HCT116 (cell line): Measurements from ENCODE around the gene TOM1. TPM values are rescaled to one million over a fixed set of nuclear protein-coding genes. Genes with fewer than 3 reads are reported as not detected.

ENCODE experiments used
- ATAC-seq: fragments of 200-7000 bp; cut with Tn5 transposase; 2 replicates; pipeline ENCODE4 v1.9.1; 2020; ENCODE audit warnings: mild to moderate bottlenecking, moderate library complexity
- BruUV-seq: library from RNA; stranded (reverse); fragments of 400-500 nt; replicated peaks from 2 replicates; lab custom pipeline; 2021; lab: Mats Ljungman, UMichigan
- CTCF ChIA-PET: fragments of 300-600 bp; sonication (Branson Sonifier 250); formaldehyde crosslinking; loops from one replicate; lab custom pipeline; 2021; ENCODE audit warnings: antibody characterized with exemption; lab: Charles Lee
- POLR2A ChIA-PET: fragments of 300-600, 350-600 bp; sonication (Branson Sonifier 250); formaldehyde crosslinking; loops from one replicate; lab custom pipeline; 2021; ENCODE audit warnings: antibody characterized with exemption; lab: Charles Lee
- RAD21 ChIA-PET, 2 experiments: fragments of 300-600 bp; sonication (Branson Sonifier 250); formaldehyde crosslinking; loops; one replicate each; lab custom pipeline; 2023; ENCODE audit warnings: low total read pairs in 2 of 2; ENCODE audit not compliant: uncharacterized antibody in 2 of 2, unreplicated experiment in 2 of 2, low non-redundant PET in 1 of 2; lab: Charles Lee
- DNase-seq: peaks from one replicate; pipeline ENCODE4 v3.0.0-alpha.2; 2010; ENCODE audit warnings: low read depth, low spot score
- H2AFZ ChIP-seq: fragments of 200-600 bp; shearing (Covaris generic), sonication (generic); 2 replicates; pipeline ENCODE4 v1.6.1; 2017; ENCODE audit warnings: low read depth, mixed run types, mixed read lengths, antibody characterized with exemption, low read length; ENCODE audit not compliant: poor library complexity, severe bottlenecking
- H3K27ac ChIP-seq: 2 replicates; pipeline ENCODE4 v1.5.1; 2012; ENCODE audit warnings: low read depth, low read length
- H3K27me3 ChIP-seq: fragments of 200-600 bp; sonication (generic); 2 replicates; pipeline ENCODE4 v1.6.1; 2016; ENCODE audit warnings: mixed run types, low read length, mixed read lengths; ENCODE audit not compliant: insufficient read depth
- H3K36me3 ChIP-seq, 2 experiments: fragments of 200-500 bp in 1 of 2; fragments of 200-600 bp in 1 of 2; sonication (Bioruptor generic) in 1 of 2; sonication (generic) in 1 of 2; 2 replicates each; pipeline versions ENCODE4 v1.5.1 to v1.6.1; 2014 to 2016; ENCODE audit warnings: low read length in 2 of 2, inconsistent platforms in 1 of 2, mixed read lengths in 1 of 2, mixed run types in 1 of 2; ENCODE audit not compliant: insufficient read depth in 2 of 2, control insufficient read depth in 1 of 2
- H3K4me1 ChIP-seq, 2 experiments: fragments of 200-600 bp in 1 of 2; sonication (generic) in 1 of 2; 2 replicates each; pipeline versions ENCODE4 v1.5.1 to v1.6.1; 2012 to 2017; ENCODE audit warnings: low read length in 2 of 2, inconsistent platforms in 1 of 2, mild to moderate bottlenecking in 1 of 2, mixed read lengths in 1 of 2, mixed run types in 1 of 2, moderate library complexity in 1 of 2; ENCODE audit not compliant: insufficient read depth in 2 of 2, control insufficient read depth in 1 of 2
- H3K4me2 ChIP-seq: fragments of 200-600 bp; sonication (generic); 2 replicates; pipeline ENCODE4 v1.6.1; 2017; ENCODE audit warnings: mixed run types, low read length, mixed read lengths
- H3K4me3 ChIP-seq, 2 experiments: fragments of 200-600 bp in 1 of 2; sonication (generic) in 1 of 2; replicated peaks in 1 of 2; 2 replicates each; pipeline ENCODE4 v1.5.1; 2011 to 2016; ENCODE audit warnings: low read length in 2 of 2, control low read depth in 1 of 2, low read depth in 1 of 2, mild to moderate bottlenecking in 1 of 2, mixed read lengths in 1 of 2, mixed run types in 1 of 2
- H3K79me2 ChIP-seq: fragments of 200-600 bp; sonication (generic); 2 replicates; pipeline ENCODE4 v1.6.1; 2017; ENCODE audit warnings: mild to moderate bottlenecking, mixed run types, low read length, moderate library complexity, mixed read lengths; ENCODE audit not compliant: insufficient read depth
- H3K9ac ChIP-seq: fragments of 200-600 bp; sonication (generic); 2 replicates; pipeline ENCODE4 v1.6.1; 2016; ENCODE audit warnings: low read length, mixed read lengths
- H3K9me2 ChIP-seq: fragments of 200-600 bp; sonication (generic), shearing (Covaris generic); 2 replicates; pipeline ENCODE4 v1.6.1; 2017; ENCODE audit warnings: mixed run types, mild to moderate bottlenecking, moderate library complexity; ENCODE audit not compliant: insufficient read depth
- H3K9me3 ChIP-seq, 2 experiments: fragments of 200-500 bp in 1 of 2; fragments of 200-600 bp in 1 of 2; sonication (Bioruptor generic) in 1 of 2; sonication (generic) in 1 of 2; 2 replicates each; pipeline ENCODE4 v1.6.1; 2014 to 2017; ENCODE audit warnings: low read length in 2 of 2, mixed read lengths in 2 of 2, inconsistent platforms in 1 of 2, low read depth in 1 of 2, mild to moderate bottlenecking in 1 of 2, mixed run types in 1 of 2, moderate library complexity in 1 of 2; ENCODE audit not compliant: control insufficient read depth in 1 of 2, insufficient read depth in 1 of 2
- H4K20me1 ChIP-seq: fragments of 200-600 bp; sonication (generic), shearing (Covaris generic); 2 replicates; pipeline ENCODE4 v1.6.1; 2017; ENCODE audit warnings: mixed run types, mild to moderate bottlenecking, moderate library complexity; ENCODE audit not compliant: insufficient read depth
- CBX3 ChIP-seq: IDR thresholded peaks from 2 replicates; pipeline ENCODE4 v1.6.1; 2012; ENCODE audit warnings: low read depth
- EGR1 ChIP-seq: IDR thresholded peaks from 2 replicates; pipeline ENCODE4 v1.6.1; 2012; ENCODE audit warnings: low read depth
- RAD21 ChIP-seq: IDR thresholded peaks from 2 replicates; pipeline ENCODE4 v1.6.1; 2012; ENCODE audit warnings: low read depth, mild to moderate bottlenecking
- SIN3A ChIP-seq: IDR thresholded peaks from 2 replicates; pipeline ENCODE4 v1.6.1; 2012; ENCODE audit warnings: low read depth
- intact Hi-C: fragments of 100-400 bp; cut with micrococcal nuclease; formaldehyde crosslinking; loops from 2 replicates; pipeline ENCODE4 v1.10.0; 2022
- total RNA-seq: library from RNA; stranded (reverse); gene quantifications from one replicate; pipeline ENCODE4 v1.2.1, GENCODE V29; 2021; ENCODE audit not compliant: unreplicated experiment
- TF ChIP-seq, protein P1 (sequence below): IDR thresholded peaks from 2 replicates; pipeline ENCODE4 v1.6.1; 2012; ENCODE audit warnings: low read depth
- TF ChIP-seq, protein P2 (sequence below): IDR thresholded peaks from 2 replicates; pipeline ENCODE4 v1.6.1; 2012

The TOM1 gene
- total RNA-seq, 1 experiment from 2014 or later = 18.0 TPM

DNA sequence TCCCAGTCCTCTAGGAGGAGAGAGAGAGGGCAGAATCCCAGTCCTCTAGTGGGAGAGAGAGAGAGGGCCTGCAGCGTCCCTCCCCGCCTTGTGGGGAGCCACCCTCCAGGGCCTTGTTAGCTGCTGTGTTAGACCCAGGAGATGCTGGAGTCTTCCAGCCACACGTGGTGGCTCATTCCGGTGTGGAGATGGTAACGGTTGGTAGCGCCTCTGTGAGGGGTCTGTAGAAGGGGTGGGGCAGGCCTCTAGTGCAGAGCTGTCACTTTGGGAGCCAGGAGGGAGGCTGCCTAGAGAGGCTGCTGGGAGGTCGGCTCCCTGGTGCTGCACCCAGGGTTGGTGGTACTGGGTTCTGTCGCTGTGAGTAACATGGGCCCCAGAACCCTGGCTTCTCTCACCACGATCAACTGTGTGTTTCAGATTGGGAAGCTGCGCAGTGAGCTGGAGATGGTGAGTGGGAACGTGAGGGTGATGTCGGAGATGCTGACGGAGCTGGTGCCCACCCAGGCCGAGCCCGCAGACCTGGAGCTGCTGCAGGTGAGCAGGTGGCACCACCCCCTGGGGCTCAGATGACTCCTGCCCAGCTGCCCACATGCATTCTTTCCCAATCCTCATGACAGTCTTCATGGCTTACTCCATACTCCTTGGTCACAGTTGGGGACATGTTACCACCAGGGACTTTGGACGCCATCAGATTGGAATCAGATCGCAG, 27.3 kb downstream of the TOM1 start:
- no peak for ATAC-seq
- H3K9me2 ChIP-seq = no peaks in the 10 kb centered on the region
- DNase-seq = no peak
- H3K4me3 ChIP-seq = no peak overlapping the region
- no peaks in the 10 kb centered on the region for H3K9me3 ChIP-seq
- no peaks in the 10 kb centered on the region for H3K27me3 ChIP-seq
- RAD21 ChIA-PET = no interaction called here
- H3K9ac ChIP-seq = no peak overlapping the region
- H3K4me1 ChIP-seq = no peaks in the 10 kb centered on the region
- H2AFZ ChIP-seq = no peak overlapping the region
- H3K27ac ChIP-seq = no peak overlapping the region
- CTCF ChIA-PET = no interaction called here
- TF ChIP-seq SIN3A (no peak), CBX3 (no peak), RAD21 (no peak), EGR1 (no peak)
- TF ChIP-seq, protein P1, sequence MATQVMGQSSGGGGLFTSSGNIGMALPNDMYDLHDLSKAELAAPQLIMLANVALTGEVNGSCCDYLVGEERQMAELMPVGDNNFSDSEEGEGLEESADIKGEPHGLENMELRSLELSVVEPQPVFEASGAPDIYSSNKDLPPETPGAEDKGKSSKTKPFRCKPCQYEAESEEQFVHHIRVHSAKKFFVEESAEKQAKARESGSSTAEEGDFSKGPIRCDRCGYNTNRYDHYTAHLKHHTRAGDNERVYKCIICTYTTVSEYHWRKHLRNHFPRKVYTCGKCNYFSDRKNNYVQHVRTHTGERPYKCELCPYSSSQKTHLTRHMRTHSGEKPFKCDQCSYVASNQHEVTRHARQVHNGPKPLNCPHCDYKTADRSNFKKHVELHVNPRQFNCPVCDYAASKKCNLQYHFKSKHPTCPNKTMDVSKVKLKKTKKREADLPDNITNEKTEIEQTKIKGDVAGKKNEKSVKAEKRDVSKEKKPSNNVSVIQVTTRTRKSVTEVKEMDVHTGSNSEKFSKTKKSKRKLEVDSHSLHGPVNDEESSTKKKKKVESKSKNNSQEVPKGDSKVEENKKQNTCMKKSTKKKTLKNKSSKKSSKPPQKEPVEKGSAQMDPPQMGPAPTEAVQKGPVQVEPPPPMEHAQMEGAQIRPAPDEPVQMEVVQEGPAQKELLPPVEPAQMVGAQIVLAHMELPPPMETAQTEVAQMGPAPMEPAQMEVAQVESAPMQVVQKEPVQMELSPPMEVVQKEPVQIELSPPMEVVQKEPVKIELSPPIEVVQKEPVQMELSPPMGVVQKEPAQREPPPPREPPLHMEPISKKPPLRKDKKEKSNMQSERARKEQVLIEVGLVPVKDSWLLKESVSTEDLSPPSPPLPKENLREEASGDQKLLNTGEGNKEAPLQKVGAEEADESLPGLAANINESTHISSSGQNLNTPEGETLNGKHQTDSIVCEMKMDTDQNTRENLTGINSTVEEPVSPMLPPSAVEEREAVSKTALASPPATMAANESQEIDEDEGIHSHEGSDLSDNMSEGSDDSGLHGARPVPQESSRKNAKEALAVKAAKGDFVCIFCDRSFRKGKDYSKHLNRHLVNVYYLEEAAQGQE = no peak
- TF ChIP-seq, protein P2, sequence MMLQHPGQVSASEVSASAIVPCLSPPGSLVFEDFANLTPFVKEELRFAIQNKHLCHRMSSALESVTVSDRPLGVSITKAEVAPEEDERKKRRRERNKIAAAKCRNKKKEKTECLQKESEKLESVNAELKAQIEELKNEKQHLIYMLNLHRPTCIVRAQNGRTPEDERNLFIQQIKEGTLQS = no peak
- H3K79me2 ChIP-seq = no peaks in the 10 kb centered on the region
- intact Hi-C loops = no loop called here
- no peaks in the 10 kb centered on the region for H4K20me1 ChIP-seq
- H3K4me2 ChIP-seq = no peak overlapping the region
- no TSS peak for BruUV-seq
- POLR2A ChIA-PET = no interaction called here
- peaks cover 2 to 11% of the 10 kb centered on the region in 2 experiments; a peak in 2 of 4 replicates for H3K36me3 ChIP-seq
